Ascending aorta (tissue), 2 donors: Measurements from ENCODE around the gene DHRS7B. TPM values are rescaled to one million over a fixed set of nuclear protein-coding genes. Genes with fewer than 3 reads are reported as not detected.
A peak's percentile ranks its signal among the peaks of the same experiment; 100 is the strongest.
"Not testable (repeated sequence)": the region's sequence is repeated elsewhere in the genome, so short reads cannot be mapped to it uniquely, and the experiment has no call there.

Experiments
- DNase-seq, 2 donors: peaks; one replicate each; pipeline ENCODE4 v3.0.0-alpha.2; 2019; ENCODE audit warnings: low spot score in 2 of 2
- H3K27ac ChIP-seq, 2 donors: fragments of 200-600 bp; sonication (generic); one replicate each; pipeline ENCODE4 v1.5.1; 2016 to 2017; ENCODE audit warnings: mild to moderate bottlenecking in 1 of 2
- H3K27me3 ChIP-seq: fragments of 200-600 bp; sonication (generic); one replicate; pipeline ENCODE4 v1.5.1; 2017
- H3K36me3 ChIP-seq, 2 donors: fragments of 200-600 bp; sonication (generic); one replicate each; pipeline ENCODE4 v1.5.1; 2016
- H3K4me1 ChIP-seq, 2 donors: fragments of 200-600 bp; sonication (generic); one replicate each; pipeline ENCODE4 v1.5.1; 2016 to 2017; ENCODE audit warnings: mild to moderate bottlenecking in 1 of 2
- H3K4me3 ChIP-seq, 2 donors: fragments of 200-600 bp; sonication (generic); one replicate each; pipeline ENCODE4 v1.5.1; 2016 to 2017; ENCODE audit warnings: mild to moderate bottlenecking in 1 of 2
- H3K9me3 ChIP-seq, 2 donors: fragments of 200-600 bp; sonication (generic); one replicate each; pipeline ENCODE4 v1.5.1; 2016
- CTCF ChIP-seq, 3 experiments: fragments of 200-600 bp in 2 of 3; fragments of 450-650 bp in 1 of 3; sonication (generic) in 2 of 3; IDR thresholded peaks; one replicate each; pipeline ENCODE4 v1.5.1; 2016 to 2019; ENCODE audit warnings: antibody characterized with exemption in 3 of 3, mild to moderate bottlenecking in 1 of 3, moderate library complexity in 1 of 3
- intact Hi-C: fragments of 100-400 bp; cut with DNase I; formaldehyde crosslinking; loops from one replicate; pipeline ENCODE4 v1.15.1; 2023
- total RNA-seq: library from RNA; depleted of rRNA; stranded (reverse); fragments of >200 nt; gene quantifications from one replicate; pipeline ENCODE4 v1.1.0, GENCODE V29; 2016

The DHRS7B gene
- total RNA-seq: 89.5 TPM

GRCh38 chr17:21126645-21127508, at the start of gene DHRS7B:
TSS of gene DHRS7B (plus strand) at chr17:21126964. CDS start at chr17:21126972, 8 bp downstream.
- peaks cover 3 to 8% of the 10 kb centered on the region in 2 donors for H3K4me1 ChIP-seq
- no peaks in the 10 kb centered on the region for H3K27me3 ChIP-seq
- peak within 1 kb of the TSS; percentile 81 to 85 for H3K4me3 ChIP-seq
- H3K36me3 ChIP-seq: no peaks in the 10 kb centered on the region
- intact Hi-C loops: loop anchor here (1.0 to 2.0 kb wide), 5 partner anchors 40 to 148 kb away; partner anchors contain the start of genes NATD1, TMEM11 and USP22
- H3K9me3 ChIP-seq: no peaks in the 10 kb centered on the region
- peak; percentile 79 to 97 for DNase-seq
- H3K27ac ChIP-seq: peak within 1 kb of the TSS; percentile 93 to 96
- TF ChIP-seq CTCF (IDR thresholded peaks at IDR 0.05): peak in 1 of 3 experiments; percentile 4

- no peak overlapping the region for H3K4me3 ChIP-seq
- no peak for DNase-seq
- H3K27me3 ChIP-seq: no peaks in the 10 kb centered on the region
- no peaks in the 10 kb centered on the region for H3K4me1 ChIP-seq
- intact Hi-C loops: no loop called here
- H3K27ac ChIP-seq: no peak overlapping the region
- H3K36me3 ChIP-seq: no peaks in the 10 kb centered on the region
- no peaks in the 10 kb centered on the region for H3K9me3 ChIP-seq
- TF ChIP-seq CTCF (IDR thresholded peaks at IDR 0.05): no peak
These were observed 49.5 kb upstream of the DHRS7B start for GRCh38 chr17:21077281-21077680.

GRCh38 chr17:21078016-21078780, 48.6 kb upstream of the DHRS7B start:
- no peak for TF ChIP-seq CTCF (IDR thresholded peaks at IDR 0.05)
- intact Hi-C loops: no loop called here
- no peaks in the 10 kb centered on the region for H3K36me3 ChIP-seq
- DNase-seq: no peak
- no peaks in the 10 kb centered on the region for H3K27me3 ChIP-seq
- no peak overlapping the region for H3K27ac ChIP-seq
- no peaks in the 10 kb centered on the region for H3K9me3 ChIP-seq
- no peaks in the 10 kb centered on the region for H3K4me1 ChIP-seq
- H3K4me3 ChIP-seq: no peak overlapping the region

- Histone ChIP-seq H3K27me3 (no peaks in the 10 kb centered on the region), H3K4me3 (no peak overlapping the region), H3K27ac (no peak overlapping the region), H3K36me3 (no peaks in the 10 kb centered on the region), H3K4me1 (no peaks in the 10 kb centered on the region), H3K9me3 (no peaks in the 10 kb centered on the region)
- DNase-seq: no peak
- intact Hi-C loops: no loop called here
- no peak for TF ChIP-seq CTCF (IDR thresholded peaks at IDR 0.05)
These were observed 47.6 kb upstream of the DHRS7B start for GRCh38 chr17:21079196-21079595.

GRCh38 chr17:21082001-21082436, 44.7 kb upstream of the DHRS7B start:
- H3K4me1 ChIP-seq: no peaks in the 10 kb centered on the region
- no peaks in the 10 kb centered on the region for H3K9me3 ChIP-seq
- H3K4me3 ChIP-seq: no peak overlapping the region
- H3K27ac ChIP-seq: no peak overlapping the region
- intact Hi-C loops: no loop called here
- no peak for DNase-seq
- TF ChIP-seq CTCF (IDR thresholded peaks at IDR 0.05): no peak
- H3K27me3 ChIP-seq: no peaks in the 10 kb centered on the region
- H3K36me3 ChIP-seq: no peaks in the 10 kb centered on the region

- H3K27ac ChIP-seq, H3K27me3 ChIP-seq, H3K36me3 ChIP-seq, H3K4me3 ChIP-seq, H3K4me1 ChIP-seq, intact Hi-C loops, H3K9me3 ChIP-seq, DNase-seq: not testable (repeated sequence)
These were observed 41.5 kb upstream of the DHRS7B start for GRCh38 chr17:21085280-21085679.
